GM06990 (cell line): ENCODE results near the gene BCOR.
A peak's percentile ranks its signal among the peaks of the same experiment; 100 is the strongest.

Experiments
- DNase-seq: peaks from one replicate; pipeline ENCODE4 v3.0.0-alpha.2; 2011; ENCODE audit not compliant: insufficient read length; ENCODE audit errors: extremely low read depth
- H3K27me3 ChIP-seq: replicated peaks from 2 replicates; pipeline ENCODE4 v1.6.0; 2011; ENCODE audit warnings: low read length; ENCODE audit not compliant: control insufficient read depth, insufficient read depth
- H3K36me3 ChIP-seq: 2 replicates; pipeline ENCODE4 v1.5.1; 2011; ENCODE audit warnings: low read length; ENCODE audit not compliant: control insufficient read depth, insufficient read depth
- H3K4me3 ChIP-seq: replicated peaks from 2 replicates; pipeline ENCODE4 v1.5.1; 2011; ENCODE audit warnings: low read depth, mild to moderate bottlenecking, control low read depth, low read length
- TF ChIP-seq, protein P1 (sequence below): IDR thresholded peaks from 2 replicates; pipeline ENCODE4 v1.5.1; 2011; ENCODE audit warnings: low read length, control low read depth, mild to moderate bottlenecking, inconsistent platforms; ENCODE audit not compliant: insufficient read depth, poor library complexity, severe bottlenecking

BCOR gene

GRCh38 chrX:40109288-40110008, 11.7 kb upstream of the BCOR start:
- DNase-seq, result no peak

DNA sequence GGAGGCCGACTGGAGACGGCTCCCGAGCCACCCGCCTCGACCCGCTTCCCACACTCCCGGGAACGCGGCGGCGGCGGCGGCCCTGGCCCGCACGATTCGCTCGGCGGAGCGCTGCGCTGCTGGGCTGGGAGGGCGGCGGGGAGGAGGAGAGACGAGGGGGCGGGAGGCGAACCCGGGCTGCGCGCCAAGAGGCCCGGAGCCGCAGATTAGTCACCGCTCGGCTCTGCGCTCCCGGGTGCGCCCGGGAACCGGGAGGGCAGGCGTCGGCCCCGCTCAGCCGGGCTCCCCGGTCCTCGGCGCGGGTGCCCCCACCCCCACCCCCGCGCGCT, 11.2 kb upstream of the BCOR start:
- DNase-seq, result peak; percentile 59
- no peaks in the 10 kb centered on the region for H3K27me3 ChIP-seq

More at GRCh38 chrX:40109288-40110008, 11.7 kb upstream of the BCOR start:
- Histone ChIP-seq H3K36me3 (no peaks in the 10 kb centered on the region), H3K27me3 (no peaks in the 10 kb centered on the region), H3K4me3 (peak overlapping the region; percentile 46)
- TF ChIP-seq, protein P1, sequence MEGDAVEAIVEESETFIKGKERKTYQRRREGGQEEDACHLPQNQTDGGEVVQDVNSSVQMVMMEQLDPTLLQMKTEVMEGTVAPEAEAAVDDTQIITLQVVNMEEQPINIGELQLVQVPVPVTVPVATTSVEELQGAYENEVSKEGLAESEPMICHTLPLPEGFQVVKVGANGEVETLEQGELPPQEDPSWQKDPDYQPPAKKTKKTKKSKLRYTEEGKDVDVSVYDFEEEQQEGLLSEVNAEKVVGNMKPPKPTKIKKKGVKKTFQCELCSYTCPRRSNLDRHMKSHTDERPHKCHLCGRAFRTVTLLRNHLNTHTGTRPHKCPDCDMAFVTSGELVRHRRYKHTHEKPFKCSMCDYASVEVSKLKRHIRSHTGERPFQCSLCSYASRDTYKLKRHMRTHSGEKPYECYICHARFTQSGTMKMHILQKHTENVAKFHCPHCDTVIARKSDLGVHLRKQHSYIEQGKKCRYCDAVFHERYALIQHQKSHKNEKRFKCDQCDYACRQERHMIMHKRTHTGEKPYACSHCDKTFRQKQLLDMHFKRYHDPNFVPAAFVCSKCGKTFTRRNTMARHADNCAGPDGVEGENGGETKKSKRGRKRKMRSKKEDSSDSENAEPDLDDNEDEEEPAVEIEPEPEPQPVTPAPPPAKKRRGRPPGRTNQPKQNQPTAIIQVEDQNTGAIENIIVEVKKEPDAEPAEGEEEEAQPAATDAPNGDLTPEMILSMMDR, result no peak

DNA sequence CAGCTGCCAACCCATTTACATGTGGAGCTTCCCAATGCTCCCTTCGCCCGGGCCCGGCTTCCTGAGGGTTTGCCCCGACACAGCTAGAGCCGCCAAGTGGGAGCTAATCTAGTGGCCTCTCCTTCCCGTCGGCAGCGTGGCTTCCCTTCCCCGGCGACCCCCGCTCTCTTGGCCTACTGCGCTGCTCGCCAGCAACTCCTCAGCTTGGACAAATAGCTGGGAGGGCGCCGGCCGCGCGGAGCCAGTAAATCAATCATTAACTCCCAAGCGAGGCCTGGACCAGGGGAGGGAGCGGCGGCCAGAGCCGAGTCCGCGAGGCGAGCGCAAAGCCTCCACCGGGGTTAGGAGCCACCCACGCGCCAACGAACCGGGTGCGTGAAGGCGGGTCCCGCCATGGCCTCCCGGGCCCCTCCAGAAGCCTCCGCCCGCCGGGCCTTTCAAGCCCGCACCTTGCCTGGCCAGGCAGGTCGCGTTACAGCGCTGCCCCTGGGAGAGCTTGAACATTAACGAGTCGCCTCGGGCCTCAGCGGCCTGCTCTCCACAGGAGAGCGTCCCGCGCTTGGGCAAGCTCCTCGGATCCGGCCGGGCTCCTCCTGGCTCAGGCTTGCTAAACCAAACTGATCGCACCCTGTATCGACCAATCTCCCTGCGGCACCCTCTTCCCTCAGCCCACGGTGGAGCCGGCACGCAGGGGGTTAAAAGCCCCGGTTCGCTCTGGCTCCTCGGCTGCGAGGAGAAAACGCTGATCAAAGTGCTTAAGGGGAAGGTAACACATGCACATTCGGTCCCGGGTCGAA, 10.6 kb upstream of the BCOR start:
- DNase-seq, result no peak
- TF ChIP-seq, protein P1, result no peak

More for the DNA sequence above, 11.2 kb upstream of the BCOR start:
- Histone ChIP-seq H3K36me3 (no peaks in the 10 kb centered on the region), H3K4me3 (peak overlapping the region; percentile 46)
- TF ChIP-seq, protein P1, result no peak

GRCh38 chrX:40107291-40108161, 9.8 kb upstream of the BCOR start:
- Histone ChIP-seq H3K36me3 (no peaks in the 10 kb centered on the region), H3K27me3 (no peaks in the 10 kb centered on the region), H3K4me3 (peak overlapping the region; percentile 60)
- no peak for DNase-seq
- TF ChIP-seq, protein P1, result no peak

More for the DNA sequence above, 10.6 kb upstream of the BCOR start:
- Histone ChIP-seq H3K36me3 (no peaks in the 10 kb centered on the region), H3K27me3 (no peaks in the 10 kb centered on the region), H3K4me3 (no peak overlapping the region; the same call in 1 of the 2 replicates)

- TF ChIP-seq, protein P1, result no peak
- no peak for DNase-seq
- H3K4me3 ChIP-seq, result peak overlapping the region; percentile 60
- no peaks in the 10 kb centered on the region for H3K27me3 ChIP-seq
- no peaks in the 10 kb centered on the region for H3K36me3 ChIP-seq
Measured at GRCh38 chrX:40106676-40107290, 9.0 kb upstream of the BCOR start.
